Lung (tissue), 12 donors: ENCODE data around the gene KRT31. TPM values are rescaled to one million over a fixed set of nuclear protein-coding genes. Genes with fewer than 3 reads are reported as not detected.

Experiments
- ATAC-seq: fragments of 200-7000 bp; cut with Tn5 transposase; one replicate; pipeline ENCODE4 v1.9.1; 2020; ENCODE audit warnings: moderate number of reproducible peaks; ENCODE audit not compliant: insufficient read depth, low FRiP score
- DNase-seq, 3 donors: peaks; one replicate each; pipeline ENCODE4 v3.0.0-alpha.2; 2013 to 2017
- H3K27ac ChIP-seq, 2 donors: one replicate each; pipeline ENCODE4 v1.5.1; 2013; ENCODE audit warnings: mild to moderate bottlenecking in 2 of 2, moderate library complexity in 2 of 2, control low read depth in 1 of 2, inconsistent platforms in 1 of 2, low read depth in 1 of 2, low read length in 1 of 2
- H3K27me3 ChIP-seq, 3 donors: one replicate each; pipeline ENCODE4 v1.5.1; 2013; ENCODE audit warnings: low read length in 2 of 3; ENCODE audit not compliant: control insufficient read depth in 3 of 3, insufficient read depth in 3 of 3
- H3K36me3 ChIP-seq, 4 donors: one replicate each; pipeline ENCODE4 v1.5.1; 2013; ENCODE audit warnings: low read length in 4 of 4, mild to moderate bottlenecking in 1 of 4, moderate library complexity in 1 of 4; ENCODE audit not compliant: control insufficient read depth in 4 of 4, insufficient read depth in 4 of 4
- H3K4me1 ChIP-seq, 5 donors: one replicate each; pipeline ENCODE4 v1.5.1; 2013; ENCODE audit warnings: low read length in 5 of 5, mild to moderate bottlenecking in 2 of 5, moderate library complexity in 1 of 5; ENCODE audit not compliant: control insufficient read depth in 5 of 5, insufficient read depth in 5 of 5
- H3K4me3 ChIP-seq: one replicate; pipeline ENCODE4 v1.5.1; 2013; ENCODE audit warnings: mild to moderate bottlenecking, control low read depth, moderate library complexity
- H3K9ac ChIP-seq, 2 donors: one replicate each; pipeline ENCODE4 v1.5.1; 2013; ENCODE audit warnings: low read length in 2 of 2, control low read depth in 1 of 2; ENCODE audit not compliant: insufficient read depth in 1 of 2
- H3K9me3 ChIP-seq, 4 donors: one replicate each; pipeline ENCODE4 v1.5.1; 2013; ENCODE audit warnings: low read length in 3 of 4, mild to moderate bottlenecking in 1 of 4, moderate library complexity in 1 of 4; ENCODE audit not compliant: control insufficient read depth in 4 of 4, insufficient read depth in 3 of 4
- WGBS, 2 donors: extraction: QIAGEN DNeasy Blood & Tissue Kit; methylation state at CpG; one replicate each; pipeline ENCODE4 v1.1.7; 2013; 5-methylcytosine and 5-hydroxymethylcytosine counted together
- polyA plus RNA-seq, 2 donors: library from polyadenylated mRNA; stranded (reverse); fragments of 200-250 nt; gene quantifications; one replicate each; pipeline ENCODE4 v1.2.1, GENCODE V29; 2013
- total RNA-seq, 2 donors: library from RNA; depleted of rRNA in 1 of 2; stranded (reverse); fragments of >200 nt in 1 of 2; gene quantifications; one replicate each; pipeline ENCODE4 v1.2.1, GENCODE V29; 2014 to 2021
- TF ChIP-seq, protein P1 (sequence below): IDR thresholded peaks from 2 replicates; pipeline ENCODE4 v1.5.1; 2012; ENCODE audit warnings: mild to moderate bottlenecking; ENCODE audit errors: control extremely low read depth, extremely low read depth
- donor health status: control.
- donor health status: control.
- donor health status: Bipolar disorder and iron deficiency.
- donor health status: healthy.
- donor health status: DM: yes; HTN: yes; CAD: no.

KRT31 gene
- total and polyA plus RNA-seq, 4 donors: 0.02 TPM; not detected in 3

DNA sequence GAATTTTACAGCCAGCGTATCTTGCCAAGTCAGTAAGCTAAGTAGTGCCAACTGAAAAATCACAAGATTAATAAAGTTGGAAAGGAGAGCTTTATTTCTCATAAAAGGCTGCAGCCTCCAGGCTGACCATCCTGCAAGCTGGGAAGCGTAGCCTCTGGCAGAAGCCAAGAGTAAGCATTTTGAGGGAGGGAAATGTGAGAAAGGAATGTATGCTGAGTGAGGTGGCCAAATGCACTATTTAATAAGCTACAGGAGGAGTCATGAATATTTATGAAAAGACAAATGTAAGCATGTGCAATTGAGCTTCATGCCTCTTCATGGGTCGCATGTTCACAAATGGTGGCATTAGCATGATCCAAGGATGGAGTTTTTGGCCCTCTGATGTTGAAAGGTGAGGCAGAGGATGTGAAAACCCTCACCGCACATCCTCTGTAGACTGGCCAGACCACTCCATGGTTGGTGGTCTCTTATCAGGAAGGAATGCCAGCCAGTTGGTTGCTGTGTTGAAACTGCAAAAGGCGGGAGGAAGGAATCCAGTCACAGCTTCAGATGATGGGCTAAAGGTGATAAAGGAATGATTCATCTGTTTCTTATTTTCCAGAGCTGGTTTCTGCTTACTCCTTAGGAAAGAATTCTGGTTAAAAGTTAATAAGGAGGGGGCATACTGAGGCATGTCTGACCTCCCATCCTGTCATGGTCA is 37.0 kb downstream of the KRT31 start:
- no peaks in the 10 kb centered on the region for H3K36me3 ChIP-seq
- peaks cover 0 to 6% (median 0%) of the 10 kb centered on the region in 3 donors for H3K27me3 ChIP-seq
- peaks cover 0 to 6% (median 0%) of the 10 kb centered on the region in 4 donors for H3K9me3 ChIP-seq
- H3K27ac ChIP-seq: no peak overlapping the region
- TF ChIP-seq, protein P1, sequence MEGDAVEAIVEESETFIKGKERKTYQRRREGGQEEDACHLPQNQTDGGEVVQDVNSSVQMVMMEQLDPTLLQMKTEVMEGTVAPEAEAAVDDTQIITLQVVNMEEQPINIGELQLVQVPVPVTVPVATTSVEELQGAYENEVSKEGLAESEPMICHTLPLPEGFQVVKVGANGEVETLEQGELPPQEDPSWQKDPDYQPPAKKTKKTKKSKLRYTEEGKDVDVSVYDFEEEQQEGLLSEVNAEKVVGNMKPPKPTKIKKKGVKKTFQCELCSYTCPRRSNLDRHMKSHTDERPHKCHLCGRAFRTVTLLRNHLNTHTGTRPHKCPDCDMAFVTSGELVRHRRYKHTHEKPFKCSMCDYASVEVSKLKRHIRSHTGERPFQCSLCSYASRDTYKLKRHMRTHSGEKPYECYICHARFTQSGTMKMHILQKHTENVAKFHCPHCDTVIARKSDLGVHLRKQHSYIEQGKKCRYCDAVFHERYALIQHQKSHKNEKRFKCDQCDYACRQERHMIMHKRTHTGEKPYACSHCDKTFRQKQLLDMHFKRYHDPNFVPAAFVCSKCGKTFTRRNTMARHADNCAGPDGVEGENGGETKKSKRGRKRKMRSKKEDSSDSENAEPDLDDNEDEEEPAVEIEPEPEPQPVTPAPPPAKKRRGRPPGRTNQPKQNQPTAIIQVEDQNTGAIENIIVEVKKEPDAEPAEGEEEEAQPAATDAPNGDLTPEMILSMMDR: no peak
- no peak overlapping the region for H3K4me3 ChIP-seq
- no peak for DNase-seq
- H3K4me1 ChIP-seq: no peaks in the 10 kb centered on the region
- H3K9ac ChIP-seq: no peak overlapping the region
- no peak for ATAC-seq
- WGBS, 2 donors: 80 to 87% methylated on average over 5 of the region's 5 CpGs

DNA sequence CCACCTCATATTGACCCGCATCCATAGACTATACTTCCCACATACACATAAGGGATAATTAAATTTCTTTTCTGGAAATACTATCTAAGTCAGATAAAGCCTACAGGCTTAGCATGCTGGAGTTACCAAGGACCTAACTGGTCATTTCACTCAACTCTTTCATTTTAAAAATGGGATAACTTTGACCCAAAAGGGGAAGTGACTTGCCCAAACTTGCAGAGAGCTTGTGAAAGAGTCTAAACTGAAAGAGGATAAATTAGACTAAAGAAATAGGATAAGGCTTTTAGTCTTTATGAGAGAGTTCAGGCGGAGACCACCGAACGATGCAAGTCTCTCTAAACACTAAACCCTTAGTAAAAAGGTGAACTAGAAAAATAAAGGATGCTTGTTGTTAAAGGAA is 42.9 kb downstream of the KRT31 start:
- WGBS, 2 donors: 80 to 89% methylated on average over 4 of the region's 4 CpGs
- H3K27ac ChIP-seq: no peak overlapping the region
- ATAC-seq: no peak

DNA sequence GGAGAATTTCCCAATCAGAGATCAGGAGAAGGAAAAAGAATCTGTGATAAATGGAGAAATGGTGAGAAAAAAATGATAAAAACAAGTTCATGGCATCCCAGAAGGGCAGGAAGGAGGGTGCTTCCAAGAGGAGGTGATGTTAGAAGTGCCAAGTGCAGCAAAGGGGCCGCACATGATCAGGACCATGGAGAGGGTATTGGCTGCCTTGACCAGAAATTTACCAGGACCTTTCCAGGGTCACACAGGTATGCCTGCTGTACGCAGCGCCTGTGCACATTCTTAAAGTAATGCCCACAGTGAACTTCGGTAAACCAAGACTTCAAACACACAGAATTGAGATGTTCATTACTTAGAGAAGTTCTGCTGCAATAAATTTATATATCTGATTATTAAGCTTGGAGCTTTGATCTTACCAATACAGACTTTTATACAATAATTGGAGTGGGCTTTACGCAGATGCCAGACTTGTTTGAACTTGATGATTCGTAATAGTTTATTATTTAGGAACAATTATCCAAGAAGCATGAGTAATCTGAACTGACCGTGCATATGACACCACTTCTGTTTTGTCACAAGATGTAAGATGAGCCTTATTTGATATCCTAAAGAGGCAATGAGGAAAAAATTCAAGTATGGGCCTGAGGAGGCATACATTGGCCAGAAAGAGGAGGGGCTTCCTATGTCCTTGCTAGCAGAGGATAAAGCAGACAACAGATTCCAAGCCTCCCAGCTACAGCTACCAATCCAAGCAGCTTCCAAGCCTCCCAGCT is 44.6 kb downstream of the KRT31 start:
- H3K4me3 ChIP-seq: no peak overlapping the region
- 83 to 88% methylated on average over 7 of the region's 7 CpGs for WGBS, 2 donors
- H3K9me3 ChIP-seq: peaks cover 0 to 4% (median 0%) of the 10 kb centered on the region in 4 donors
- no peak overlapping the region for H3K27ac ChIP-seq
- H3K36me3 ChIP-seq: no peaks in the 10 kb centered on the region
- peaks cover 0 to 2% (median 0%) of the 10 kb centered on the region in 3 donors for H3K27me3 ChIP-seq
- H3K9ac ChIP-seq: no peak overlapping the region
- no peak for ATAC-seq
- no peak for DNase-seq
- H3K4me1 ChIP-seq: no peaks in the 10 kb centered on the region
- TF ChIP-seq, protein P1: no peak

More for the DNA sequence above, 42.9 kb downstream of the KRT31 start:
- TF ChIP-seq, protein P1: no peak
- no peak for DNase-seq
- H3K27me3 ChIP-seq: peaks cover 0 to 2% (median 0%) of the 10 kb centered on the region in 3 donors
- H3K4me3 ChIP-seq: no peak overlapping the region
- peaks cover 0 to 4% (median 0%) of the 10 kb centered on the region in 4 donors for H3K9me3 ChIP-seq
- H3K9ac ChIP-seq: no peak overlapping the region
- no peaks in the 10 kb centered on the region for H3K4me1 ChIP-seq
- H3K36me3 ChIP-seq: no peaks in the 10 kb centered on the region
